Measurements from ENCODE around the gene SETBP1. TPM values are rescaled to one million over a fixed set of nuclear protein-coding genes. Genes with fewer than 3 reads are reported as not detected.

Gene SETBP1
- total RNA-seq, 1 donor from 2014 or later, result 12.4 TPM

DNA sequence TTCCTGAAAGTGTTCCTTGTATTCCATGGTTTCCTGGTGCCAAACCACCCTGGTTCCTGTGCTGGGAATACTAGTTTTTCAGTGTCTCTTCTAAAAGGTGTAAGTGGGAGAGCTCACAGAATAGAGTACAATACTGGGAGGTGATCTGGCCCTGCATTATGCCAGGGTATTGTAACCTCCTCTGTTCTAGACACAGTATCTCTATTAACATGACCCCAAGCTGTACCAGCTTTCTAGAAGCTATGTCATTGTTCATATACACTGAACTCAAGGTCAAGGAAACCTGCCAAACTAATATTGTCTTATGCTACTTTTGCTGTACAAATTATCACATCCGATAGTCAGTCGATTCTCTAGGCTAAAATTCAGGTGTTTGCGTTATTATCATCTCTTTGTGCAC lies 32.7 kb downstream of the SETBP1 start:
- no peak for TF ChIP-seq EZH2 (IDR thresholded peaks at IDR 0.05; ENCODE audit: insufficient read depth, low read length)
- TF ChIP-seq, protein P1, sequence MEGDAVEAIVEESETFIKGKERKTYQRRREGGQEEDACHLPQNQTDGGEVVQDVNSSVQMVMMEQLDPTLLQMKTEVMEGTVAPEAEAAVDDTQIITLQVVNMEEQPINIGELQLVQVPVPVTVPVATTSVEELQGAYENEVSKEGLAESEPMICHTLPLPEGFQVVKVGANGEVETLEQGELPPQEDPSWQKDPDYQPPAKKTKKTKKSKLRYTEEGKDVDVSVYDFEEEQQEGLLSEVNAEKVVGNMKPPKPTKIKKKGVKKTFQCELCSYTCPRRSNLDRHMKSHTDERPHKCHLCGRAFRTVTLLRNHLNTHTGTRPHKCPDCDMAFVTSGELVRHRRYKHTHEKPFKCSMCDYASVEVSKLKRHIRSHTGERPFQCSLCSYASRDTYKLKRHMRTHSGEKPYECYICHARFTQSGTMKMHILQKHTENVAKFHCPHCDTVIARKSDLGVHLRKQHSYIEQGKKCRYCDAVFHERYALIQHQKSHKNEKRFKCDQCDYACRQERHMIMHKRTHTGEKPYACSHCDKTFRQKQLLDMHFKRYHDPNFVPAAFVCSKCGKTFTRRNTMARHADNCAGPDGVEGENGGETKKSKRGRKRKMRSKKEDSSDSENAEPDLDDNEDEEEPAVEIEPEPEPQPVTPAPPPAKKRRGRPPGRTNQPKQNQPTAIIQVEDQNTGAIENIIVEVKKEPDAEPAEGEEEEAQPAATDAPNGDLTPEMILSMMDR (IDR thresholded peaks at IDR 0.05; ENCODE audit: insufficient read depth, low read depth, low read length), result no peak
- Histone ChIP-seq H3K27ac (ENCODE audit: low read depth, low read length) (no peak overlapping the region), H3K4me3 (ENCODE audit: insufficient read depth, low read depth, low read length) (no peak overlapping the region), H3K9ac (ENCODE audit: low read length) (no peak overlapping the region), H3K79me2 (ENCODE audit: insufficient read depth, low read length) (no peaks in the 10 kb centered on the region), H2AFZ (ENCODE audit: low read depth, low read length) (no peak overlapping the region), H3K4me2 (ENCODE audit: low read length) (no peak overlapping the region), H3K27me3 (ENCODE audit: insufficient read depth, low read length) (no peaks in the 10 kb centered on the region), H3K9me3 (ENCODE audit: insufficient read depth, low read depth, low read length) (no peaks in the 10 kb centered on the region), H3K4me1 (ENCODE audit: insufficient read depth, low read length) (peaks cover 14% of the 10 kb centered on the region), H4K20me1 (ENCODE audit: insufficient read depth, low read length) (no peaks in the 10 kb centered on the region), H3K36me3 (ENCODE audit: insufficient read depth, low read length) (no peaks in the 10 kb centered on the region)
- Mint-ChIP-seq H3K4me3 (ENCODE audit: unreplicated experiment) (no peak overlapping the region), H3K9me3 (ENCODE audit: unreplicated experiment) (peaks cover 2% of the 10 kb centered on the region), H3K27me3 (ENCODE audit: low read depth, unreplicated experiment) (peaks cover 1% of the 10 kb centered on the region), H3K27ac (ENCODE audit: unreplicated experiment) (no peak overlapping the region), H3K4me1 (ENCODE audit: low read depth, unreplicated experiment) (peaks cover 26% of the 10 kb centered on the region), H3K36me3 (ENCODE audit: low read depth, unreplicated experiment) (peaks cover 6% of the 10 kb centered on the region)
- DNase-seq (ENCODE audit: low read depth) (no peak), FAIRE-seq (no peak)

DNA sequence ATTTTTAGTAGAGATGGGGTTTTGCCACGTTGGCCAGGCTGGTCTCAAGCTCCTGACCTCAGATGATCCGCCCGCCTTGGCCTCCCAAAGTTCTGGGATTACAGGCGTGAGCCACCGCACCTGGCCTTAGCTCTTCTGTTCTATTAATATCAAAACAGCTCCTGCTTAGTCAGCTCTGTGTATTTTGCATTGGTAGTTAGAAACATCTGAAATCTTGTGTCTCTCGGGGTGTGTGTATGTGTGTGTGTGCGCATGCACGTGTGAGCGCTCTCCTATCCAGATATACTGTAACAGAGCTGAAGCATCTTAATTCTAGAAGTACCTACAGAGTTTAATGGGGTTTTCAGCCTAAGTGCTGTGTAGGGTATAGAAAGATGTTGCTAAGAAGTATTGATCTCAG lies 33.7 kb downstream of the SETBP1 start:
- peaks cover 21% of the 10 kb centered on the region for H3K4me1 Mint-ChIP-seq (ENCODE audit: low read depth, unreplicated experiment)
- Histone ChIP-seq H2AFZ (ENCODE audit: low read depth, low read length) (no peak overlapping the region), H3K27ac (ENCODE audit: low read depth, low read length) (no peak overlapping the region)

DNA sequence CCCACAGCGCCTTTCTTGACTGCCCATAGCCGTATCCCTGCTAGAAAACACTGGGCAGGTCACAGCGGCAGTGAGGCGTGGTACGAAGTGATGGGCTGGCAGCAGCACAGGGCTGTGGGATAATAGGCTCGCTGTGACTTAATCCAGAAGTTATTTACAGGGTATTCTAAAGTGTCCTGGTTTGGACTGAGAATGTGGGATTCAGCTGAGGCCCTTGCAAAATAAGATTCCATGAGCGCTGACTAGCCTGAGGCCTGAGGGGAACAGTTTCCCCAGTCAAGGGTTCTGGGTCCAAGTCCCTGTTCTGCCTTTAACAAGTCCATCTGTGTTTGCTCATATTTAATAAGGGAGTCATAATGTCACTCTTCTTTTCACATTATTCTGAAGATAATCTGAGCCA lies 34.6 kb downstream of the SETBP1 start:
- no peak overlapping the region for H3K4me3 ChIP-seq (ENCODE audit: insufficient read depth, low read depth, low read length)
- no peak overlapping the region for H3K4me3 Mint-ChIP-seq (ENCODE audit: unreplicated experiment)
- H3K79me2 ChIP-seq (ENCODE audit: insufficient read depth, low read length), result no peaks in the 10 kb centered on the region
- peak overlapping the region; percentile 17 for H3K27ac ChIP-seq (ENCODE audit: low read depth, low read length)
- H3K36me3 ChIP-seq (ENCODE audit: insufficient read depth, low read length), result no peaks in the 10 kb centered on the region
- DNase-seq (ENCODE audit: low read depth) (peak; percentile 78), FAIRE-seq (peak; percentile 74)
- H3K9me3 ChIP-seq (ENCODE audit: insufficient read depth, low read depth, low read length), result no peaks in the 10 kb centered on the region
- peaks cover 14% of the 10 kb centered on the region for H3K4me1 ChIP-seq (ENCODE audit: insufficient read depth, low read length)
- peak overlapping the region; percentile 28 for H3K27ac Mint-ChIP-seq (ENCODE audit: unreplicated experiment)
- peak overlapping the region; percentile 12 for H3K9ac ChIP-seq (ENCODE audit: low read length)
- peak overlapping the region; percentile 3 for H2AFZ ChIP-seq (ENCODE audit: low read depth, low read length)
- H3K27me3 ChIP-seq (ENCODE audit: insufficient read depth, low read length), result no peaks in the 10 kb centered on the region
- TF ChIP-seq EZH2 (IDR thresholded peaks at IDR 0.05; ENCODE audit: insufficient read depth, low read length), result no peak
- TF ChIP-seq, protein P1 (IDR thresholded peaks at IDR 0.05; ENCODE audit: insufficient read depth, low read depth, low read length), result no peak
- peaks cover 8% of the 10 kb centered on the region for H3K36me3 Mint-ChIP-seq (ENCODE audit: low read depth, unreplicated experiment)
- peaks cover 2% of the 10 kb centered on the region for H3K9me3 Mint-ChIP-seq (ENCODE audit: unreplicated experiment)
- H4K20me1 ChIP-seq (ENCODE audit: insufficient read depth, low read length), result no peaks in the 10 kb centered on the region
- H3K4me2 ChIP-seq (ENCODE audit: low read length), result peak overlapping the region; percentile 57
- peaks cover 2% of the 10 kb centered on the region for H3K27me3 Mint-ChIP-seq (ENCODE audit: low read depth, unreplicated experiment)
- H3K4me1 Mint-ChIP-seq (ENCODE audit: low read depth, unreplicated experiment), result peaks cover 21% of the 10 kb centered on the region

More for the DNA sequence above, 33.7 kb downstream of the SETBP1 start:
- Mint-ChIP-seq H3K36me3 (ENCODE audit: low read depth, unreplicated experiment) (peaks cover 6% of the 10 kb centered on the region), H3K27me3 (ENCODE audit: low read depth, unreplicated experiment) (peaks cover 2% of the 10 kb centered on the region), H3K4me3 (ENCODE audit: unreplicated experiment) (no peak overlapping the region), H3K9me3 (ENCODE audit: unreplicated experiment) (peaks cover 2% of the 10 kb centered on the region), H3K27ac (ENCODE audit: unreplicated experiment) (no peak overlapping the region)
- no peaks in the 10 kb centered on the region for H3K36me3 ChIP-seq (ENCODE audit: insufficient read depth, low read length)
- no peak overlapping the region for H3K4me2 ChIP-seq (ENCODE audit: low read length)
- no peaks in the 10 kb centered on the region for H3K27me3 ChIP-seq (ENCODE audit: insufficient read depth, low read length)
- no peak overlapping the region for H3K4me3 ChIP-seq (ENCODE audit: insufficient read depth, low read depth, low read length)
- H3K9me3 ChIP-seq (ENCODE audit: insufficient read depth, low read depth, low read length), result no peaks in the 10 kb centered on the region
- DNase-seq (ENCODE audit: low read depth) (no peak), FAIRE-seq (no peak)
- no peaks in the 10 kb centered on the region for H3K79me2 ChIP-seq (ENCODE audit: insufficient read depth, low read length)
- H4K20me1 ChIP-seq (ENCODE audit: insufficient read depth, low read length), result no peaks in the 10 kb centered on the region
- peaks cover 14% of the 10 kb centered on the region for H3K4me1 ChIP-seq (ENCODE audit: insufficient read depth, low read length)
- H3K9ac ChIP-seq (ENCODE audit: low read length), result no peak overlapping the region
- TF ChIP-seq EZH2 (IDR thresholded peaks at IDR 0.05; ENCODE audit: insufficient read depth, low read length), result no peak
- TF ChIP-seq, protein P1 (IDR thresholded peaks at IDR 0.05; ENCODE audit: insufficient read depth, low read depth, low read length), result no peak

Measured in astrocyte (in vitro differentiated cells and primary cell).